SK-N-SH (cell line): ENCODE measurements around the gene CDC42BPG. TPM values are rescaled to one million over a fixed set of nuclear protein-coding genes. Genes with fewer than 3 reads are reported as not detected.

Source experiments
- CTCF ChIA-PET: fragments of 300-600, 350-600 bp; formaldehyde crosslinking; extraction: SDS; loops from one replicate; lab custom pipeline; 2021; lab: Yijun Ruan, JAX
- POLR2A ChIA-PET: fragments of 350-600 bp; sonication (Branson Sonifier 250); formaldehyde crosslinking; extraction: SDS; loops from one replicate; lab custom pipeline; 2020; ENCODE audit warnings: antibody characterized with exemption, inconsistent platforms; lab: Yijun Ruan, JAX
- DNase-seq: peaks from one replicate; pipeline ENCODE4 v3.0.0; 2012
- H2AFZ ChIP-seq: fragments of 200-600 bp; sonication (generic); 2 replicates; pipeline ENCODE4 v1.8.1; 2016; ENCODE audit warnings: antibody characterized with exemption, mild to moderate bottlenecking, low read depth
- H3F3A ChIP-seq: fragments of 200-600 bp; sonication (generic); replicated peaks from 2 replicates; pipeline ENCODE3; 2016; ENCODE audit warnings: antibody characterized with exemption, mild to moderate bottlenecking; ENCODE audit not compliant: insufficient read depth
- H3K27ac ChIP-seq, 2 experiments: fragments of 200-500 bp in 1 of 2; fragments of 200-600 bp in 1 of 2; sonication (Bioruptor generic) in 1 of 2; sonication (generic), shearing (Covaris generic) in 1 of 2; 2 replicates each; pipeline versions ENCODE4 v1.5.1 to v1.6.1; 2014 to 2016; ENCODE audit warnings: low read depth in 2 of 2, inconsistent platforms in 1 of 2, low read length in 1 of 2, mild to moderate bottlenecking in 1 of 2, mixed read lengths in 1 of 2
- H3K27me3 ChIP-seq: fragments of 200-600 bp; sonication (generic), shearing (Covaris generic); 2 replicates; pipeline ENCODE4 v1.6.1; 2016; ENCODE audit warnings: mixed run types; ENCODE audit not compliant: insufficient read depth
- H3K36me3 ChIP-seq, 2 experiments: fragments of 200-500 bp in 1 of 2; fragments of 200-600 bp in 1 of 2; sonication (Bioruptor generic) in 1 of 2; sonication (generic) in 1 of 2; replicated peaks in 1 of 2; 2 replicates each; pipeline versions ENCODE3 to v1.5.1; 2014 to 2016; ENCODE audit warnings: low read length in 1 of 2, mild to moderate bottlenecking in 1 of 2; ENCODE audit not compliant: insufficient read depth in 2 of 2, control insufficient read depth in 1 of 2
- H3K4me1 ChIP-seq, 2 experiments: fragments of 200-500 bp in 1 of 2; fragments of 200-600 bp in 1 of 2; sonication (Bioruptor generic) in 1 of 2; sonication (generic), shearing (Covaris generic) in 1 of 2; 2 replicates each; pipeline versions ENCODE4 v1.5.1 to v1.6.1; 2014 to 2016; ENCODE audit warnings: low read depth in 1 of 2, low read length in 1 of 2, mixed run types in 1 of 2; ENCODE audit not compliant: insufficient read depth in 2 of 2, control insufficient read depth in 1 of 2
- H3K4me2 ChIP-seq: fragments of 200-600 bp; sonication (generic), shearing (Covaris generic); 2 replicates; pipeline ENCODE4 v1.6.1; 2017; ENCODE audit warnings: mixed run types
- H3K4me3 ChIP-seq, 2 experiments: fragments of 200-500 bp in 1 of 2; fragments of 200-600 bp in 1 of 2; sonication (Bioruptor generic) in 1 of 2; sonication (generic), shearing (Covaris generic) in 1 of 2; 2 replicates each; pipeline versions ENCODE4 v1.5.1 to v1.8.1; 2014 to 2016; ENCODE audit warnings: low read depth in 2 of 2, inconsistent platforms in 1 of 2, low read length in 1 of 2, mild to moderate bottlenecking in 1 of 2, mixed read lengths in 1 of 2, moderate library complexity in 1 of 2
- H3K79me2 ChIP-seq: fragments of 200-600 bp; sonication (generic); 2 replicates; pipeline ENCODE4 v1.8.1; 2017; ENCODE audit warnings: mild to moderate bottlenecking; ENCODE audit not compliant: insufficient read depth
- H3K9ac ChIP-seq: fragments of 200-600 bp; sonication (generic); 2 replicates; pipeline ENCODE4 v1.6.1; 2017; ENCODE audit warnings: mixed run types
- H3K9me2 ChIP-seq: fragments of 200-600 bp; sonication (generic); 2 replicates; pipeline ENCODE4 v1.6.1; 2017; ENCODE audit warnings: mixed run types
- H3K9me3 ChIP-seq: fragments of 200-600 bp; sonication (generic); 2 replicates; pipeline ENCODE4 v1.6.1; 2017; ENCODE audit warnings: mixed run types, mild to moderate bottlenecking, moderate library complexity
- H4K20me1 ChIP-seq: fragments of 200-600 bp; sonication (generic); 2 replicates; pipeline ENCODE4 v1.6.1; 2017; ENCODE audit warnings: mild to moderate bottlenecking, mixed run types; ENCODE audit not compliant: insufficient read depth
- CHD2 ChIP-seq: fragments of 150-350 bp; IDR thresholded peaks from 2 replicates; pipeline ENCODE4 v1.6.1; 2018; ENCODE audit warnings: low read length; ENCODE audit not compliant: partially characterized antibody
- EP300 ChIP-seq, 2 experiments: IDR thresholded peaks; 2 replicates each; pipeline versions ENCODE4 v1.4.0 to v1.6.1; 2012; ENCODE audit warnings: borderline replicate concordance in 1 of 2, low read depth in 1 of 2, low read length in 1 of 2
- FOSL2 ChIP-seq: IDR thresholded peaks from 2 replicates; pipeline ENCODE4 v1.4.0; 2012; ENCODE audit warnings: low read depth, mild to moderate bottlenecking, moderate library complexity, borderline replicate concordance
- FOXJ3 ChIP-seq: sonication (generic); formaldehyde crosslinking; IDR thresholded peaks from 2 replicates; pipeline ENCODE4 v1.5.1; 2020; ENCODE audit warnings: mild to moderate bottlenecking, missing genetic modification reagents
- GABPA ChIP-seq: IDR thresholded peaks from 2 replicates; pipeline ENCODE4 v1.4.0; 2012; ENCODE audit warnings: low read depth, mild to moderate bottlenecking
- GATA2 ChIP-seq: sonication (generic); formaldehyde crosslinking; IDR thresholded peaks from 2 replicates; pipeline ENCODE4 v1.5.0; 2020; ENCODE audit warnings: mild to moderate bottlenecking, missing genetic modification reagents
- IRF3 ChIP-seq: fragments of 150-350 bp; IDR thresholded peaks from 2 replicates; pipeline ENCODE4 v1.6.1; 2016; ENCODE audit warnings: mild to moderate bottlenecking, low read depth, low read length
- JUND ChIP-seq: IDR thresholded peaks from 2 replicates; pipeline ENCODE4 v1.4.0; 2012
- MEF2A ChIP-seq: IDR thresholded peaks from 2 replicates; pipeline ENCODE4 v1.4.0; 2012; ENCODE audit warnings: low read depth, borderline replicate concordance
- NFIC ChIP-seq: IDR thresholded peaks from 2 replicates; pipeline ENCODE4 v1.4.0; 2012; ENCODE audit warnings: borderline replicate concordance
- NRF1 ChIP-seq: IDR thresholded peaks from 2 replicates; pipeline ENCODE4 v1.6.1; 2012; ENCODE audit warnings: low read depth, mild to moderate bottlenecking, low read length
- PBX3 ChIP-seq: IDR thresholded peaks from 2 replicates; pipeline ENCODE4; 2012
- RAD21 ChIP-seq: IDR thresholded peaks from 2 replicates; pipeline ENCODE4 v1.6.1; 2012; ENCODE audit warnings: mild to moderate bottlenecking, low read length
- RFX5 ChIP-seq: IDR thresholded peaks from 2 replicates; pipeline ENCODE4 v1.6.1; 2012; ENCODE audit warnings: mild to moderate bottlenecking, improper control_type of control experiment, low read length
- TAF1 ChIP-seq: IDR thresholded peaks from 2 replicates; pipeline ENCODE4 v1.6.1; 2012; ENCODE audit warnings: low read depth, mild to moderate bottlenecking, low read length, moderate library complexity, borderline replicate concordance
- TCF12 ChIP-seq: IDR thresholded peaks from 2 replicates; pipeline ENCODE4 v1.4.0; 2012
- TEAD4 ChIP-seq: IDR thresholded peaks from 2 replicates; pipeline ENCODE4 v1.4.0; 2012; ENCODE audit warnings: mild to moderate bottlenecking, borderline replicate concordance; ENCODE audit not compliant: insufficient read depth
- YY1 ChIP-seq: IDR thresholded peaks from 2 replicates; pipeline ENCODE4 v1.4.0; 2012; ENCODE audit warnings: low read depth, mild to moderate bottlenecking
- WGBS: methylation state at CpG from one replicate; pipeline ENCODE4 v1.1.6; 2017; ENCODE audit warnings: low lambda C conversion rate; 5-methylcytosine and 5-hydroxymethylcytosine counted together
- polyA plus RNA-seq, 3 experiments: library from polyadenylated mRNA; depleted of rRNA; stranded (reverse); fragments of >200 nt; gene quantifications; 2 replicates each; pipeline ENCODE4 v1.2.3, GENCODE V29; 2012
- TF ChIP-seq, protein P1 (sequence below): IDR thresholded peaks from 2 replicates; pipeline ENCODE4 v1.4.0; 2012; ENCODE audit warnings: low read depth, borderline replicate concordance
- TF ChIP-seq, protein P2 (sequence below): fragments of 200-600 bp; sonication (generic); IDR thresholded peaks from 2 replicates; pipeline ENCODE4 v1.6.1; 2017; ENCODE audit warnings: antibody characterized with exemption, mild to moderate bottlenecking, moderate library complexity
- TF ChIP-seq, protein P3 (sequence below): fragments of 150-350 bp; IDR thresholded peaks from 2 replicates; pipeline ENCODE4 v1.6.1; 2017; ENCODE audit warnings: antibody characterized with exemption, low read length, low read depth, borderline replicate concordance

CDC42BPG gene
- polyA plus RNA-seq, 1 of the 3 experiments (the other 2 are of a cell fraction), result 0.33 TPM

GRCh38 chr11:64786308-64786707, 58.1 kb downstream of the CDC42BPG start:
- no peaks in the 10 kb centered on the region for H3K9me3 ChIP-seq
- CTCF ChIA-PET, result interaction anchor here (0.6 to 3.4 kb wide), 11 partner anchors 11 to 99 kb away, joined by 3 to 20 read pairs (median 4); partner anchors contain the start of genes CDC42BPG, EHD1, MAP4K2 and MEN1
- H3K4me3 ChIP-seq, result no peak overlapping the region
- 84% methylated on average over 10 of the region's 10 CpGs for WGBS
- no peak overlapping the region for H2AFZ ChIP-seq
- no peaks in the 10 kb centered on the region for H3K27me3 ChIP-seq
- no peaks in the 10 kb centered on the region for H4K20me1 ChIP-seq
- no peak overlapping the region for H3K27ac ChIP-seq
- H3K9ac ChIP-seq, result no peak overlapping the region
- H3F3A ChIP-seq, result peaks cover 19% of the 10 kb centered on the region
- H3K9me2 ChIP-seq, result no peaks in the 10 kb centered on the region
- TF ChIP-seq PBX3, result no peak
- POLR2A ChIA-PET, result no interaction called here
- H3K4me1 ChIP-seq, result no peaks in the 10 kb centered on the region
- H3K79me2 ChIP-seq, result no peaks in the 10 kb centered on the region
- DNase-seq, result no peak
- H3K4me2 ChIP-seq, result no peak overlapping the region
- peaks cover 0 to 9% of the 10 kb centered on the region in 2 experiments for H3K36me3 ChIP-seq

GRCh38 chr11:64784813-64785581, 59.5 kb downstream of the CDC42BPG start:
- no peak overlapping the region for H3K27ac ChIP-seq
- no peak overlapping the region for H3K9ac ChIP-seq
- no peaks in the 10 kb centered on the region for H4K20me1 ChIP-seq
- H3K4me1 ChIP-seq, result no peaks in the 10 kb centered on the region
- CTCF ChIA-PET, result interaction anchor here (1.0 to 3.0 kb wide), 7 partner anchors 8 to 58 kb away, joined by 3 to 8 read pairs (median 4); partner anchors contain the start of gene CDC42BPG
- H3K4me3 ChIP-seq, result no peak overlapping the region
- TF ChIP-seq MEF2A (no peak), CHD2 (no peak), RFX5 (no peak), TCF12 (no peak), JUND (no peak), NRF1 (no peak), TAF1 (no peak), GABPA (no peak), GATA2 (CRISPR knock-in tag) (no peak), RAD21 (no peak), FOXJ3 (CRISPR knock-in tag) (no peak), YY1 (no peak), TEAD4 (no peak), FOSL2 (no peak), EP300 (IDR thresholded peaks at IDR 0.05; ENCODE audit: borderline replicate concordance in 1 of 2, low read depth in 1 of 2, low read length in 1 of 2) (no peak), NFIC (no peak), IRF3 (no peak)
- TF ChIP-seq, protein P1, sequence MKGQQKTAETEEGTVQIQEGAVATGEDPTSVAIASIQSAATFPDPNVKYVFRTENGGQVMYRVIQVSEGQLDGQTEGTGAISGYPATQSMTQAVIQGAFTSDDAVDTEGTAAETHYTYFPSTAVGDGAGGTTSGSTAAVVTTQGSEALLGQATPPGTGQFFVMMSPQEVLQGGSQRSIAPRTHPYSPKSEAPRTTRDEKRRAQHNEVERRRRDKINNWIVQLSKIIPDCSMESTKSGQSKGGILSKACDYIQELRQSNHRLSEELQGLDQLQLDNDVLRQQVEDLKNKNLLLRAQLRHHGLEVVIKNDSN, result no peak
- TF ChIP-seq, protein P2, sequence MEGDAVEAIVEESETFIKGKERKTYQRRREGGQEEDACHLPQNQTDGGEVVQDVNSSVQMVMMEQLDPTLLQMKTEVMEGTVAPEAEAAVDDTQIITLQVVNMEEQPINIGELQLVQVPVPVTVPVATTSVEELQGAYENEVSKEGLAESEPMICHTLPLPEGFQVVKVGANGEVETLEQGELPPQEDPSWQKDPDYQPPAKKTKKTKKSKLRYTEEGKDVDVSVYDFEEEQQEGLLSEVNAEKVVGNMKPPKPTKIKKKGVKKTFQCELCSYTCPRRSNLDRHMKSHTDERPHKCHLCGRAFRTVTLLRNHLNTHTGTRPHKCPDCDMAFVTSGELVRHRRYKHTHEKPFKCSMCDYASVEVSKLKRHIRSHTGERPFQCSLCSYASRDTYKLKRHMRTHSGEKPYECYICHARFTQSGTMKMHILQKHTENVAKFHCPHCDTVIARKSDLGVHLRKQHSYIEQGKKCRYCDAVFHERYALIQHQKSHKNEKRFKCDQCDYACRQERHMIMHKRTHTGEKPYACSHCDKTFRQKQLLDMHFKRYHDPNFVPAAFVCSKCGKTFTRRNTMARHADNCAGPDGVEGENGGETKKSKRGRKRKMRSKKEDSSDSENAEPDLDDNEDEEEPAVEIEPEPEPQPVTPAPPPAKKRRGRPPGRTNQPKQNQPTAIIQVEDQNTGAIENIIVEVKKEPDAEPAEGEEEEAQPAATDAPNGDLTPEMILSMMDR, result no peak
- TF ChIP-seq, protein P3, sequence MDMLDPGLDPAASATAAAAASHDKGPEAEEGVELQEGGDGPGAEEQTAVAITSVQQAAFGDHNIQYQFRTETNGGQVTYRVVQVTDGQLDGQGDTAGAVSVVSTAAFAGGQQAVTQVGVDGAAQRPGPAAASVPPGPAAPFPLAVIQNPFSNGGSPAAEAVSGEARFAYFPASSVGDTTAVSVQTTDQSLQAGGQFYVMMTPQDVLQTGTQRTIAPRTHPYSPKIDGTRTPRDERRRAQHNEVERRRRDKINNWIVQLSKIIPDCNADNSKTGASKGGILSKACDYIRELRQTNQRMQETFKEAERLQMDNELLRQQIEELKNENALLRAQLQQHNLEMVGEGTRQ, result no peak
- no peaks in the 10 kb centered on the region for H3K27me3 ChIP-seq
- H3F3A ChIP-seq, result peaks cover 25% of the 10 kb centered on the region
- no peak for DNase-seq
- no peaks in the 10 kb centered on the region for H3K9me2 ChIP-seq
- 92% methylated on average over 12 of the region's 12 CpGs for WGBS
- H3K9me3 ChIP-seq, result no peaks in the 10 kb centered on the region
- H2AFZ ChIP-seq, result no peak overlapping the region
- no peaks in the 10 kb centered on the region for H3K79me2 ChIP-seq
- H3K36me3 ChIP-seq, result peaks cover 0 to 5% of the 10 kb centered on the region in 2 experiments
- POLR2A ChIA-PET, result no interaction called here
- H3K4me2 ChIP-seq, result no peak overlapping the region
